SK-N-SH treated with all-trans-retinoic acid at 6 μM for 48 hours (cell line): ENCODE measurements around the gene NSL1.

Experiments used
- ARNTL ChIP-seq: fragments of 450-650 bp; formaldehyde crosslinking; IDR thresholded peaks from 2 replicates; pipeline ENCODE4 v1.5.0; 2020; ENCODE audit warnings: low read depth, mild to moderate bottlenecking, moderate library complexity, borderline replicate concordance
- BACH2 ChIP-seq: fragments of 250-450 bp; sonication (Bioruptor Pico); IDR thresholded peaks from 2 replicates; pipeline ENCODE4 v1.9.0; 2021; ENCODE audit warnings: mild to moderate bottlenecking, borderline replicate concordance
- ESRRG ChIP-seq: fragments of 250-450 bp; sonication (Bioruptor Pico); IDR thresholded peaks from 2 replicates; pipeline ENCODE4 v1.6.1; 2021; ENCODE audit warnings: mild to moderate bottlenecking
- GLIS3 ChIP-seq: fragments of 250-450 bp; sonication (Bioruptor Pico); IDR thresholded peaks from 2 replicates; pipeline ENCODE4 v1.5.0; 2020; ENCODE audit warnings: mild to moderate bottlenecking, moderate library complexity
- OSR1 ChIP-seq: fragments of 250-450 bp; sonication (Bioruptor Pico); IDR thresholded peaks from 2 replicates; pipeline ENCODE4 v1.8.0; 2022; ENCODE audit warnings: moderate library complexity, mild to moderate bottlenecking, inconsistent platforms
- RARB ChIP-seq: fragments of 250-450 bp; sonication (Bioruptor Pico); IDR thresholded peaks from 2 replicates; pipeline ENCODE4 v1.8.0; 2021; ENCODE audit warnings: mild to moderate bottlenecking, moderate library complexity
- TCF4 ChIP-seq: fragments of 250-450 bp; sonication (Bioruptor Pico); IDR thresholded peaks from 2 replicates; pipeline ENCODE4 v1.8.0; 2021; ENCODE audit warnings: mild to moderate bottlenecking, moderate library complexity, borderline replicate concordance
- TOX ChIP-seq: fragments of 250-450 bp; sonication (Bioruptor Pico); IDR thresholded peaks from 2 replicates; pipeline ENCODE4 v1.8.0; 2021; ENCODE audit warnings: mild to moderate bottlenecking, moderate library complexity, borderline replicate concordance
- ZNF8 ChIP-seq: fragments of 450-650 bp; formaldehyde crosslinking; IDR thresholded peaks from 2 replicates; pipeline ENCODE4 v1.5.0; 2020; ENCODE audit warnings: mild to moderate bottlenecking, moderate library complexity
- TF ChIP-seq, protein P1 (sequence below): fragments of 250-450 bp; sonication (Bioruptor Pico); IDR thresholded peaks from 2 replicates; pipeline ENCODE4 v1.5.0; 2020; ENCODE audit warnings: mild to moderate bottlenecking, moderate library complexity
- TF ChIP-seq, protein P2 (sequence below): fragments of 250-450 bp; sonication (Bioruptor Pico); IDR thresholded peaks from 2 replicates; pipeline ENCODE4 v1.8.0; 2020; ENCODE audit warnings: mild to moderate bottlenecking, moderate library complexity, borderline replicate concordance
- TF ChIP-seq, protein P3 (sequence below): fragments of 250-450 bp; sonication (Bioruptor Pico); IDR thresholded peaks from 2 replicates; pipeline ENCODE4 v1.5.1; 2020; ENCODE audit warnings: low read depth, mild to moderate bottlenecking, moderate library complexity

DNA sequence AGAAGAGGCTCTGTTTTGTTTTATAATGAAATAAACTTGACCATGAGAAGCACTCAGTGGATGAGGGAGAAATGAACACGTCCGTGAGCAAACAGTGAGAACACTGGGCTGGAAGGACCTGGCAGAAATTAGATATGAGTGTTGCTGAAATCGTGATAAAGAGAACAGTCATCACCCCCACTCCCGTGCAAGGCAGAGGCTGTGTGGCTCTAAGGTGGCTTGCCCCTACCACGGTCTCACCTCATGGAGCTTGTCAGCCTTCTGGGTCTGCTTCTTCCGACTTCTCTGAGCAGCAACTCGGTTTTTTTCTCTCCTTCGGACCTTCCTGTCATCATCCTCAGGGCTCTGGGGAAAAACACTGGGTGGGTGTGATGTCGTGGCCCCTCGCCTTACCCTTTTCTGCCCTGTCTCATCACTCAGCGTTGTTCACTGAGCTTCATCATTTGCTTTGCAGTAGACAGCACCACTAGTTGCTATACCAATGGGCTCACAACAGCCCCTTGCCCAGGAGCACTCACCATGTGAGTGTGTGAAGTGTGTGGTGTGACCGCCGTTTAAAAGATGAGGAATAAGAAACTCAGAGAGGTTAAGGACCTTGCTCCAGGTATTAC lies 94.8 kb downstream of the NSL1 start:
- TF ChIP-seq TOX (CRISPR knock-in tag), result no peak
- TF ChIP-seq RARB (CRISPR knock-in tag), result no peak
- TF ChIP-seq BACH2 (CRISPR knock-in tag), result no peak
- TF ChIP-seq, protein P1, sequence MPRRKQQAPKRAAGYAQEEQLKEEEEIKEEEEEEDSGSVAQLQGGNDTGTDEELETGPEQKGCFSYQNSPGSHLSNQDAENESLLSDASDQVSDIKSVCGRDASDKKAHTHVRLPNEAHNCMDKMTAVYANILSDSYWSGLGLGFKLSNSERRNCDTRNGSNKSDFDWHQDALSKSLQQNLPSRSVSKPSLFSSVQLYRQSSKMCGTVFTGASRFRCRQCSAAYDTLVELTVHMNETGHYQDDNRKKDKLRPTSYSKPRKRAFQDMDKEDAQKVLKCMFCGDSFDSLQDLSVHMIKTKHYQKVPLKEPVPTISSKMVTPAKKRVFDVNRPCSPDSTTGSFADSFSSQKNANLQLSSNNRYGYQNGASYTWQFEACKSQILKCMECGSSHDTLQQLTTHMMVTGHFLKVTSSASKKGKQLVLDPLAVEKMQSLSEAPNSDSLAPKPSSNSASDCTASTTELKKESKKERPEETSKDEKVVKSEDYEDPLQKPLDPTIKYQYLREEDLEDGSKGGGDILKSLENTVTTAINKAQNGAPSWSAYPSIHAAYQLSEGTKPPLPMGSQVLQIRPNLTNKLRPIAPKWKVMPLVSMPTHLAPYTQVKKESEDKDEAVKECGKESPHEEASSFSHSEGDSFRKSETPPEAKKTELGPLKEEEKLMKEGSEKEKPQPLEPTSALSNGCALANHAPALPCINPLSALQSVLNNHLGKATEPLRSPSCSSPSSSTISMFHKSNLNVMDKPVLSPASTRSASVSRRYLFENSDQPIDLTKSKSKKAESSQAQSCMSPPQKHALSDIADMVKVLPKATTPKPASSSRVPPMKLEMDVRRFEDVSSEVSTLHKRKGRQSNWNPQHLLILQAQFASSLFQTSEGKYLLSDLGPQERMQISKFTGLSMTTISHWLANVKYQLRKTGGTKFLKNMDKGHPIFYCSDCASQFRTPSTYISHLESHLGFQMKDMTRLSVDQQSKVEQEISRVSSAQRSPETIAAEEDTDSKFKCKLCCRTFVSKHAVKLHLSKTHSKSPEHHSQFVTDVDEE (CRISPR knock-in tag), result no peak
- TF ChIP-seq ESRRG (CRISPR knock-in tag), result no peak
- no peak for TF ChIP-seq ZNF8 (CRISPR knock-in tag)
- TF ChIP-seq, protein P2, sequence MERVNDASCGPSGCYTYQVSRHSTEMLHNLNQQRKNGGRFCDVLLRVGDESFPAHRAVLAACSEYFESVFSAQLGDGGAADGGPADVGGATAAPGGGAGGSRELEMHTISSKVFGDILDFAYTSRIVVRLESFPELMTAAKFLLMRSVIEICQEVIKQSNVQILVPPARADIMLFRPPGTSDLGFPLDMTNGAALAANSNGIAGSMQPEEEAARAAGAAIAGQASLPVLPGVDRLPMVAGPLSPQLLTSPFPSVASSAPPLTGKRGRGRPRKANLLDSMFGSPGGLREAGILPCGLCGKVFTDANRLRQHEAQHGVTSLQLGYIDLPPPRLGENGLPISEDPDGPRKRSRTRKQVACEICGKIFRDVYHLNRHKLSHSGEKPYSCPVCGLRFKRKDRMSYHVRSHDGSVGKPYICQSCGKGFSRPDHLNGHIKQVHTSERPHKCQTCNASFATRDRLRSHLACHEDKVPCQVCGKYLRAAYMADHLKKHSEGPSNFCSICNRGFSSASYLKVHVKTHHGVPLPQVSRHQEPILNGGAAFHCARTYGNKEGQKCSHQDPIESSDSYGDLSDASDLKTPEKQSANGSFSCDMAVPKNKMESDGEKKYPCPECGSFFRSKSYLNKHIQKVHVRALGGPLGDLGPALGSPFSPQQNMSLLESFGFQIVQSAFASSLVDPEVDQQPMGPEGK (CRISPR knock-in tag), result no peak
- TF ChIP-seq, protein P3, sequence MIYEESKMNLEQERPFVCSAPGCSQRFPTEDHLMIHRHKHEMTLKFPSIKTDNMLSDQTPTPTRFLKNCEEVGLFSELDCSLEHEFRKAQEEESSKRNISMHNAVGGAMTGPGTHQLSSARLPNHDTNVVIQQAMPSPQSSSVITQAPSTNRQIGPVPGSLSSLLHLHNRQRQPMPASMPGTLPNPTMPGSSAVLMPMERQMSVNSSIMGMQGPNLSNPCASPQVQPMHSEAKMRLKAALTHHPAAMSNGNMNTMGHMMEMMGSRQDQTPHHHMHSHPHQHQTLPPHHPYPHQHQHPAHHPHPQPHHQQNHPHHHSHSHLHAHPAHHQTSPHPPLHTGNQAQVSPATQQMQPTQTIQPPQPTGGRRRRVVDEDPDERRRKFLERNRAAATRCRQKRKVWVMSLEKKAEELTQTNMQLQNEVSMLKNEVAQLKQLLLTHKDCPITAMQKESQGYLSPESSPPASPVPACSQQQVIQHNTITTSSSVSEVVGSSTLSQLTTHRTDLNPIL (CRISPR knock-in tag), result no peak
- TF ChIP-seq GLIS3 (CRISPR knock-in tag), result no peak
- TF ChIP-seq OSR1, result no peak
- no peak for TF ChIP-seq TCF4 (CRISPR knock-in tag)
- TF ChIP-seq ARNTL, result no peak
